Mononuclear cell (primary cell): ENCODE measurements around the gene CD38. TPM values are rescaled to one million over a fixed set of nuclear protein-coding genes. Genes with fewer than 3 reads are reported as not detected.

ENCODE experiments used
- H3K27me3 ChIP-seq: 2 replicates; pipeline ENCODE4 v1.6.0; 2011; ENCODE audit warnings: low read length, control low read depth; ENCODE audit not compliant: insufficient read depth
- H3K4me1 ChIP-seq: 2 replicates; pipeline ENCODE4 v1.5.1; 2011; ENCODE audit warnings: mild to moderate bottlenecking, low read length, control low read depth; ENCODE audit not compliant: insufficient read depth
- H3K4me3 ChIP-seq: 2 replicates; pipeline ENCODE4 v1.5.1; 2011; ENCODE audit warnings: mild to moderate bottlenecking, low read length, moderate library complexity
- H3K9me3 ChIP-seq: 2 replicates; pipeline ENCODE4 v1.5.1; 2011; ENCODE audit warnings: low read depth, mild to moderate bottlenecking, control low read depth, low read length
- total RNA-seq: library from RNA; depleted of rRNA; stranded (reverse); fragments of >200 nt; gene quantifications from one replicate; pipeline ENCODE4 v1.2.3, GENCODE V29; 2012

The CD38 gene
- total RNA-seq, 1 donor, result 7.5 TPM

DNA sequence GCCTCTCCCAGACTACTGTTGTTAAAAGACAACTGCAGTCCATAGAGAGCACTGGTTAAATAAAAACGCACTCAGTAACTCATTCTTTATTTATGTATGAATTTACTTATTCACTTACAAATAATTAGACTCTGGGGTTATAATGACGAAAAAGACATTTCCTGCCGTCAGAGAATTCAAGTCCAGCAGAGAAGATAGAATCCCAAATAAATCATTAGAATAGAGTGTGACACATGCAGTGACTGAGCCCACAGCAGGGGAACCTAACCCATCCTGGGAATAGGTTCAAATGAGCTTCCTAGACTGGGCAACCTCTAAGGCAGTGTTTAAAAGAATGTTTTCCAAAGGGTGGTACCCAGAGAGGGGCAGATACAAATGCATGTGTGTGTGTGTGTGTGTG is 106.5 kb downstream of the CD38 start:
- H3K9me3 ChIP-seq, result no peaks in the 10 kb centered on the region
- H3K4me3 ChIP-seq, result no peak overlapping the region
- H3K4me1 ChIP-seq, result peaks cover 4% of the 10 kb centered on the region
- H3K27me3 ChIP-seq, result no peaks in the 10 kb centered on the region

DNA sequence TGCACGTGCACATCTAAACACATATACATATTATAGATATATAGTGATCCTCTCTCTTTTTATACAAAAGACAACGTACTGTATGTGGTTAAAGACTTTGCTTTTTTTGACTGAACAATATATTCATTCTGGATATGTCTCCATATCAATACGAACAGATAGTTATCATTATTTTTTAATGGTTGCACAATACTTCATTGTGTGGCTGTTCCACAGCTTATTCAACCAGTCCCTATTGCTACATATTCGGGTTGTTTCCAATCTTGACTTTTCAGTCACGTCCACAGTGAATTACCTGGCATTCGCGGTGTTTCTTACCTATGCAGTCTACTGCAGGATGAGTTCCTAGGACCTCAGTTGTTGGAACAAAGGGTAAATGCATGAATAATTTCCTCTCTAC is 107.3 kb downstream of the CD38 start:
- Histone ChIP-seq H3K9me3 (no peaks in the 10 kb centered on the region), H3K4me1 (peaks cover 4% of the 10 kb centered on the region), H3K27me3 (no peaks in the 10 kb centered on the region), H3K4me3 (no peak overlapping the region)

DNA sequence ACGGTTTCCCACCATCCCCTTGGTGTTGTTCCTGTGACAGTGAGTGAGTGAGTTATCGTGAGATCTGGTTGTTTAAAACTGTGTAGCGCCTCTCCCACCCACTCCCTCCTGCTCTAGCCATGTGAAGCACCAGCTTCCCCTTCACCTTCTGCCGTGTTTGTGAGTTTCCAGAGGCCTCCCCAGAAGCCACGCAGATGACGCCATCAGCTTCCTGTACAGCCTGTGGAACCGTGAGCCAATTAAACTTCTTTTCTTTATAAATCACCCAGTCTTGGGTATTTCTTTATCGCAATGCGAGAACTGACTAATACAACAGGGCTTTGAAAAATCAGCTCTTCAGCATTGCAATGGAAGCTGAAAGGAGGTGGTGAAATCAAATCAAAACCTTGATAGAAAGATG is 110.4 kb downstream of the CD38 start:
- Histone ChIP-seq H3K4me3 (no peak overlapping the region), H3K4me1 (peaks cover 4% of the 10 kb centered on the region), H3K9me3 (no peaks in the 10 kb centered on the region), H3K27me3 (no peaks in the 10 kb centered on the region)

DNA sequence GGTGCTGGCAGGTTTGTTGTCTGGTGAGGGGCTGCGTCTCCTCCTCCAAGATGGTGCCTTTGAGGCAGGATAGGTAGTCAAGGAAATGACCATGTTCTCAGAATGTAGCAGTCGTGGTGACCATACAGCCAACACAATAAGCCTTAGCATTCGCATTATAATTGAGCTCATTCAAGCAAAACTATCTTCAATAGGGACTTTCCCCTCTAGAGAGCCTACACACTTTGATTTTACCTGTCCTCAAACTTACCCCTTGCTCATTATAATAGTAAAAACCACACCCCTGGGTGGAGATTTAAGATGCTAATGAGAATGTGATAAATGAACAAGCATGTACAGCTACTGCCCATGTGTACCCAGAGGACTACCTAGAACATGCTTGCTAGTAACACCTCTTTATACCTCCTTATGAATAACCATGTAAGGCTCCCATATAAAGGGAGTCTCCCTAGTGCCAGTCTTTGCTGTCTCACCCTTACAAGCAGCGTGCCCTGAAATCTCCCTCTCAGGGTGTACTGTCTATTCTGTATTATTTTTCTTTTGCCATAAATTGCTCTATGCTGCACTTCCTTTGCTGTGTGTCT is 112.2 kb downstream of the CD38 start:
- Histone ChIP-seq H3K27me3 (no peaks in the 10 kb centered on the region), H3K4me3 (no peak overlapping the region), H3K4me1 (peaks cover 4% of the 10 kb centered on the region), H3K9me3 (no peaks in the 10 kb centered on the region)

DNA sequence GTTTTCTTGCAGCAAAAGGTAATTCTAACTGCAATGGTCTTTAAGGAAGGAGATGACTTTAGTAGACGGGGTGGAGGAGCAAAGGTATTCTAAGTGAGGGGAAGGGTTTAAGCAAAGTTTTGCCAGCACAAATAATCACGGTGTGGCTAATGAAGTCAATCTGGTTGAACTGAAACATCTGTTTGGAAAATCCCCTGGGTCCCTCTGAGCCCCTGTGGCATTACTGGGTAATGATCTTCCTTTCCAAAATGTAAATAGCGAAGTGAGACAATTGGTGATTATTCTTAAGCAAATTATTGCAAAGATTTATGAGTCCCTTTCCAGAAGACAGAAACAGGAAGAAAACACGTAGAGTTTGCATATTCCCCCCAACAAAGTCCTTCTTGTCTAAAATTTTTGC is 113.2 kb downstream of the CD38 start:
- peaks cover 4% of the 10 kb centered on the region for H3K4me1 ChIP-seq
- no peak overlapping the region for H3K4me3 ChIP-seq
- H3K27me3 ChIP-seq, result no peaks in the 10 kb centered on the region
- H3K9me3 ChIP-seq, result no peaks in the 10 kb centered on the region

DNA sequence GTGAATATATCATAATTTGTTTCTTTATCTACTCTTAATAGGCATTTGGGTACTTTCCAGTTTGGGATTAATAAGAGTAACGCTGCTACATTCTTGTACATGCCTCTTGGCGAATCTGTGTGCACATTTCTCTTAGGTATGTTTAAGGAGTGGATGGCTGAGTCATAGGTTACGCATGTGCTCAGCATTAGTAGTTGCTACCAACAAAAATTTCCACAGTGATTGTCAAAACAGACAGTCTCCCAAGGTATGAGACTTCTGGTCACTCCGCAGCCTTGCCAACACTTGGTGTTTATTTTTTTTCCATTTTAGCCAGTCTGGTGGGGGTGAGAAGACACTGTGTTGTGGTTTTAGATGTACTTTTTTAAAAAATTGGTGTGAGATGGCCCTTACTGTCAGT is 115.8 kb downstream of the CD38 start:
- Histone ChIP-seq H3K9me3 (no peaks in the 10 kb centered on the region), H3K4me1 (peaks cover 4% of the 10 kb centered on the region), H3K27me3 (no peaks in the 10 kb centered on the region), H3K4me3 (no peak overlapping the region)

DNA sequence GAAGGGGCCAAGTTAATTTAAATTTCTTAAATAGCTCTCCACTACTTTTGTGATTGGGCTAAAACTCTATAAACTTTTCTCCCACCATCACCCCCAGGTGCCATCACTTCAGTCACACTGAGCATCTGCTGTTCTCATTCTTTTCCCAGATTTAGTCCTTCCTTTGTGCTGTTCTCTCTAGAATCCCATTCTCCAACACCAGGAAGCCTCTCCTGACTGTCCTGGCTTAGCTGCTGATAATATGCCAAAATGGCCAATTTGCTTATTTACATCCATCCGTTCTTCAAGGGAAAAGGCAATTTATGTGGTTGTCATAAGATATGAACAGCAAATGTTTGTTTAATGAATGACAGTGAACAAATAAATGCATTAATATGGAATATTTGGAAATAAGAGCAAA is 116.3 kb downstream of the CD38 start:
- no peaks in the 10 kb centered on the region for H3K9me3 ChIP-seq
- peaks cover 4% of the 10 kb centered on the region for H3K4me1 ChIP-seq
- no peak overlapping the region for H3K4me3 ChIP-seq
- no peaks in the 10 kb centered on the region for H3K27me3 ChIP-seq

DNA sequence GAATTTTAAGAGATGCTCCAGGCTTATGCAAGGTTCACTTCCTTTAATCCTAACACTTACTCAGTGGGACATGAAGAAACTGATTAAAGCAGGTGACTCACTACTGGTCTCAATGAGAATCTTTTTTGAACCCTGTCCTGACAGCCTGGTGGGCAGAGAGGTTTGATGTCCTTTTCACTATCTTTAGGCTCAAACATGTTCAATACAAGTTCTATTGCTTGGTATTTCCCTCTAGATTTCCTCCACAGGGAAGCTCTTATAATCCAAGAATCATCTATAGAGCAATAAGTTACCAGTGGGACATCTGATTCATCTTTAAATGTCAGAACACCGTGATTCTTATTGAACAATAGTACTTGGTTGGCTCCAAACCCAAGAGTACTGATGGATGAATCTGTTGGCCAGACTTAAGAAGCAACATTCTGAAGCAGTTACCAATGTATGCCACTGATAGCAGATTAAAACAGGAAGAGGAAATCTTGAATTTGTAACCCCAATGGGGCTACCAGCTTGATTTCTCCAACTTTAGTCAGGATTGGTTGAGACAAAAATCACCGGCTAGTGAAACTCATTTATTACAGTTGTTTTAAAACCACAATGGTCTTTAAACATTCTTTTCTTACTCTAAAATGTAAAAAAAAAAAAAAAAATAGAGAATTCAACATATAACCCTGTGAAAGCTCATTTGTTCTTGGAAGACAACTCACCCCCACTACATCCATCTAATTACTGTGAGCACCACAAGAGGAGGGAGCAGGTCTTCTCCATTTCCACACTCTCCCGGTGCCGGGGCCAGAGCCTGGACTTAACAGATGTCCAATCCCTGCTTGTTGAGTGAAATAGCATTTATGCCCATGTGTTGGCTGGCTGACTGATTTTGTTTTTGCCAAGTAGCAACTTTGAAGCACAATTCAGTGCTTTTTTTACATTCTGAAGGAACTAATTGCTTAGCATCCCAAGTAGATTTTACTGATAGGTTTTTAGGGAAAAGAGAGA is 117.1 kb downstream of the CD38 start:
- Histone ChIP-seq H3K9me3 (no peaks in the 10 kb centered on the region), H3K4me1 (peaks cover 4% of the 10 kb centered on the region), H3K27me3 (no peaks in the 10 kb centered on the region), H3K4me3 (no peak overlapping the region)

DNA sequence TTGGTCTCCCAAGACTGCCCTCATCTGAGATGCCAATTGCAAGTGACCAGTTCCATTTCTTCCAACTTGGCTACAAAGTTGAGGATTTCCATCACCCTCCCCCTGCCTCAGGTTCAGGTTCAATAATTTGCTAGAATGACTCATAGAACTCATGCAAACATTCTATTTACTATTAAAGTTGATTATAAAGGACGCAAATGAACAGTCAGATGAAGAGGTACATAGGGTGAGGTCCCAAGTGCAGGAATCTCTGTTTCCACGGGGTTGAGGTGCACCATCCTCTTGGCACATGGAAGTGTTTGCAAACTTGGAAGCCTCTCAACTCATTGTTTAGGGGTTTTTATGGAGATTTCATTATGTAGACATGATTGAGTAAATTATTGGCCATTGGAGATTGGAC is 119.4 kb downstream of the CD38 start:
- Histone ChIP-seq H3K9me3 (no peaks in the 10 kb centered on the region), H3K4me3 (no peak overlapping the region), H3K27me3 (no peaks in the 10 kb centered on the region), H3K4me1 (peaks cover 21% of the 10 kb centered on the region)

DNA sequence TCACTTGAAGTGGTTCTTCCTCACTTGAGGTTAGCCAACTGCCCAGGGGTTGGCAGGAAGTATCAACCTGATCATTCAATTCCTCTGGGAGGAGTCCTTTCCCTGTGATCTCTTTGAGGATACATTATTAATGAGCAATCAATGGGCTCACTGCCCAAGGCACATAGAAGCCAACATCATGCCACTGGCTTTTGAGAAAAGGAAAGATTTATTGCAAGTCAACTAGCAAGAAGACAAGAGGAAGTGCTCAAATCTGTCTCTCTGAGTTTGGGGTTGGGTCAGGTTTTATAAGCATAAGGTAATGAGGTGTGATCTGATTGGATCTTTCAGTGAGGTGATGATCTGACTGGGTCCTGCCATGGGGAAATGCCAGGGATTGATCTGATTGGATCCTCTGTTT is 120.8 kb downstream of the CD38 start:
- H3K4me1 ChIP-seq, result peaks cover 34% of the 10 kb centered on the region
- H3K27me3 ChIP-seq, result no peaks in the 10 kb centered on the region
- no peak overlapping the region for H3K4me3 ChIP-seq
- H3K9me3 ChIP-seq, result no peaks in the 10 kb centered on the region

DNA sequence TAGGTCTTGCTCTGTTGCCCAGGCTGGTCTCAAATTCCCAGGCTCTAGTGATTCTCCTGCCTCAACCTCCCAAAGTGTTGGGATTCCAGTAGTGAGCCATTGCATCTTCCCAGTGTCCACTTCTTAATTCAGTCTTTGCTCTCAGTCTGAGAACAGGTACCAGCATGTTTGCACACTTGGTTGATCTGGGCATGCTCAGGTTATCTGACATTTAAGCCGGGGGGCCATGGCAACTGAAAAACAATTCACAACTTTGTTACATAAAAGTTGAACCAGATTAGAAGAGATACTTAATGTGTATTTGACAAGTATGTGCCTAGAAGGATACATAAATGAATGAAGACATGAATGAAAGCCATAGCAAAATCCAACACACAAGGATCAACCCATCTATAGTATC is 121.4 kb downstream of the CD38 start:
- H3K27me3 ChIP-seq, result no peaks in the 10 kb centered on the region
- no peak overlapping the region for H3K4me3 ChIP-seq
- peaks cover 40% of the 10 kb centered on the region for H3K4me1 ChIP-seq
- no peaks in the 10 kb centered on the region for H3K9me3 ChIP-seq

DNA sequence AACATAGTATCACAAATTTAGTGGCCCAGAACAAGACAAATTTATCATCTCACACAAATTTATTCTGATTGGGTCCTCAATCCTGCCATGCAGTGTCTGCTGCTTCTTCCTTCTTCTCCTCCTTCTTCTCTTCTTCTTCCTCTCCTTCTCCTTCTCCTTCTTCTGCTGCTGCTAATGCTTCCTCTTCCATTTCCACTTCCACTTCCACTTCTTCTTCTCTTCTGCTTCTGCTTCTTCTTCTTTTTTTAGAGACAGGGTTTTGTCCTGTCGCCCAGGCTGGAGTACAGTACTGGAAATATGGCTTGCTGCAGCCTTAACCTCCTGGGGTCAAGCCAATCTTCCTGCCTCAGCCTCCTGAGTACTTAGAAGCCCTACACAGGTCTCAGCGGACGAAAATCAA is 122.9 kb downstream of the CD38 start:
- no peaks in the 10 kb centered on the region for H3K27me3 ChIP-seq
- peaks cover 46% of the 10 kb centered on the region for H3K4me1 ChIP-seq
- no peak overlapping the region for H3K4me3 ChIP-seq
- H3K9me3 ChIP-seq, result no peaks in the 10 kb centered on the region

DNA sequence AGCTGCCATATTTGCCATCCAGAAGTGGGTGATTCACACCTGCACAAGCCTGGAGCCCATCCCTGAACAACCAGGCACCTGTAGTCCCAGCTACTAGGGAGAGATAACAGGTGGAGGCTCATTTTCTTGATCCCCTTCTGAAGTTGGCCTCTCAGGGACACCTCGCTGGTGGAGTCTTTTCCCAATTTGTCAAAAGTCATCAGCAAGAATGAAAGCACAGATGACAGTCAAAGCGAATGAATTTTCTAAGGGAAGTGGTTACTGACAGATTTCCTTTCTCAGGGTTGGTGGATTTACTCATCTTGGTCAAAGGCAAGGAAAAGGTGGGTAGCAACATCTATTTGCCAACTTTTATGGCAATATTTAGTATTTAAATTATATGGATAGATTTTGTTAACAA is 123.9 kb downstream of the CD38 start:
- Histone ChIP-seq H3K9me3 (no peaks in the 10 kb centered on the region), H3K4me3 (no peak overlapping the region), H3K27me3 (no peaks in the 10 kb centered on the region), H3K4me1 (peaks cover 46% of the 10 kb centered on the region)

DNA sequence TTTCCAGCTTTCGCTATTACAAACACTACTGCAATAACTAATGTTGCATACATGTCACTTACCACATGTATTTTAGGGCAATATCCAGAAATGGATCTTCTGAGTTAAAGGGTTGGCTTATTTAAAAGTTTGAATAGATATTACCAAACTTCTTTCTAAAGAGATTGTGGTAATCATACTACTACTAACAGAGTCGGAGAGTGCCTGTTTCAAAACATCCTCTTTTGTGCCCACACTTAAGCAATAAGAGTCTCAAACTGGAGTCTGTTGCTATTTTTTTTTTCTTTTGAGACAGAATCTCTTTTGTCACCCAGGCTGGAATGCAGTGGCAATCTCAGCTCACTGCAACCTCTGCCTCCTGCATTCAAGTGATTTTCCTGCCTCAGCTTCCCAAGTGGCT is 124.6 kb downstream of the CD38 start:
- Histone ChIP-seq H3K9me3 (no peaks in the 10 kb centered on the region), H3K4me1 (peaks cover 46% of the 10 kb centered on the region), H3K27me3 (no peaks in the 10 kb centered on the region), H3K4me3 (no peak overlapping the region)
